Sigmoid colon (tissue), 4 donors: Measurements from ENCODE around the gene LEMD3.

Source experiments
- CTCF ChIP-seq, 4 experiments: fragments of 450-650 bp in 3 of 4; fragments of 200-600 bp in 1 of 4; IDR thresholded peaks; one replicate each; pipeline ENCODE4 v1.5.1; 2016 to 2019; ENCODE audit warnings: antibody characterized with exemption in 4 of 4, mild to moderate bottlenecking in 3 of 4, moderate library complexity in 2 of 4
- EP300 ChIP-seq, 4 donors: sonication (generic); formaldehyde crosslinking; IDR thresholded peaks; one replicate each; pipeline ENCODE4 v1.6.1; 2017; ENCODE audit warnings: antibody characterized with exemption in 4 of 4
- POLR2A ChIP-seq, 2 donors: fragments of 450-650 bp; IDR thresholded peaks; one replicate each; pipeline ENCODE4 v1.6.1; 2016; ENCODE audit warnings: antibody characterized with exemption in 2 of 2, mild to moderate bottlenecking in 2 of 2, moderate library complexity in 2 of 2
- POLR2AphosphoS5 ChIP-seq, 4 donors: sonication (generic); formaldehyde crosslinking; IDR thresholded peaks; one replicate each; pipeline ENCODE4 v1.6.1; 2017; ENCODE audit warnings: antibody characterized with exemption in 4 of 4

- TF ChIP-seq POLR2A (IDR thresholded peaks at IDR 0.05) (no peak), CTCF (IDR thresholded peaks at IDR 0.05) (no peak), POLR2AphosphoS5 (IDR thresholded peaks at IDR 0.05) (no peak), EP300 (IDR thresholded peaks at IDR 0.05) (no peak)
Observed at GRCh38 chr12:65238609-65239008, 69.2 kb downstream of the LEMD3 start.
